GM23338 (cell line): ENCODE results near the gene DPY19L2.
"Not testable (repeated sequence)": the region's sequence is repeated elsewhere in the genome, so short reads cannot be mapped to it uniquely, and the experiment has no call there.

Experiments
- CREB1 ChIP-seq: fragments of 250-450 bp; sonication (Bioruptor Pico); IDR thresholded peaks from 2 replicates; pipeline ENCODE4 v1.5.0; 2020; ENCODE audit warnings: low read depth, mild to moderate bottlenecking, moderate library complexity
- EZH2 ChIP-seq: fragments of 200-600 bp; sonication (generic); IDR thresholded peaks from one replicate; pipeline ENCODE4 v1.8.0; 2017; ENCODE audit warnings: antibody characterized with exemption, mild to moderate bottlenecking, low read depth; ENCODE audit not compliant: unreplicated experiment
- EZH2phosphoT487 ChIP-seq: fragments of 200-600 bp; sonication (generic); IDR thresholded peaks from one replicate; pipeline ENCODE4 v1.8.1; 2018; ENCODE audit warnings: antibody characterized with exemption; ENCODE audit not compliant: unreplicated experiment
- JUNB ChIP-seq: IDR thresholded peaks from one replicate; pipeline ENCODE4 v1.6.1; 2016; ENCODE audit warnings: antibody characterized with exemption; ENCODE audit not compliant: unreplicated experiment
- POLR2AphosphoS5 ChIP-seq: IDR thresholded peaks from 2 replicates; pipeline ENCODE4 v1.6.1; 2016; ENCODE audit warnings: antibody characterized with exemption, low read depth
- ZNF114 ChIP-seq: fragments of 250-450 bp; sonication (Bioruptor Pico); IDR thresholded peaks from 2 replicates; pipeline ENCODE4 v1.5.0; 2020; ENCODE audit warnings: mild to moderate bottlenecking, moderate library complexity
- TF ChIP-seq, protein P1 (sequence below), 2 experiments: fragments of 200-600 bp in 1 of 2; sonication (generic) in 1 of 2; conservative IDR thresholded peaks; 2 replicates each; pipeline versions ENCODE4 v1.5.1 to v1.6.1; 2016 to 2017; ENCODE audit warnings: antibody characterized with exemption in 2 of 2, low read depth in 2 of 2, mild to moderate bottlenecking in 2 of 2, moderate library complexity in 1 of 2
- TF ChIP-seq, protein P2 (sequence below): IDR thresholded peaks from one replicate; pipeline ENCODE4 v1.6.1; 2018; ENCODE audit warnings: antibody characterized with exemption; ENCODE audit not compliant: unreplicated experiment

DNA sequence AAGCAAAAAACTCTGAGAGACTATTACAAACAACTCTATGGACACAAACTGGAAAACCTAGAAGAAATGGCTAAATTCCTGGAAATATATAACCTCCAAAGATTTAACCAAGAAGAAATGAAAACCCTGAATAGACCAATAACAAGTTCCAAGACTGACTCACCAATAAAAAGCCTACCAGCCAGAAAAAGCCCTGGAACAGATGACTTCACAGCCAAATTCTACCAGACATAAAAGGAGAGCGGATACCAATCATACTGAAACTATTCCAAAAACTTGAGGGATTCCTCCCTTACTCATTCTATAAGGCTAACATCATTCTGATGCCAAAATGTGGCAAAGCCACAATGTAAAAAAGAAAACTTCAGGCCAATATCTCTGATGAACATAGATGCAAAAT lies 18.8 kb downstream of the DPY19L2 start:
- not testable (repeated sequence) for TF ChIP-seq EZH2phosphoT487; POLR2AphosphoS5; EZH2; ZNF114 (CRISPR knock-in tag); JUNB; CREB1
- TF ChIP-seq, protein P1, sequence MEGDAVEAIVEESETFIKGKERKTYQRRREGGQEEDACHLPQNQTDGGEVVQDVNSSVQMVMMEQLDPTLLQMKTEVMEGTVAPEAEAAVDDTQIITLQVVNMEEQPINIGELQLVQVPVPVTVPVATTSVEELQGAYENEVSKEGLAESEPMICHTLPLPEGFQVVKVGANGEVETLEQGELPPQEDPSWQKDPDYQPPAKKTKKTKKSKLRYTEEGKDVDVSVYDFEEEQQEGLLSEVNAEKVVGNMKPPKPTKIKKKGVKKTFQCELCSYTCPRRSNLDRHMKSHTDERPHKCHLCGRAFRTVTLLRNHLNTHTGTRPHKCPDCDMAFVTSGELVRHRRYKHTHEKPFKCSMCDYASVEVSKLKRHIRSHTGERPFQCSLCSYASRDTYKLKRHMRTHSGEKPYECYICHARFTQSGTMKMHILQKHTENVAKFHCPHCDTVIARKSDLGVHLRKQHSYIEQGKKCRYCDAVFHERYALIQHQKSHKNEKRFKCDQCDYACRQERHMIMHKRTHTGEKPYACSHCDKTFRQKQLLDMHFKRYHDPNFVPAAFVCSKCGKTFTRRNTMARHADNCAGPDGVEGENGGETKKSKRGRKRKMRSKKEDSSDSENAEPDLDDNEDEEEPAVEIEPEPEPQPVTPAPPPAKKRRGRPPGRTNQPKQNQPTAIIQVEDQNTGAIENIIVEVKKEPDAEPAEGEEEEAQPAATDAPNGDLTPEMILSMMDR (conservative IDR thresholded peaks at IDR 0.05; ENCODE audit: low read depth in 2 of 2): not testable (repeated sequence)
- TF ChIP-seq, protein P2, sequence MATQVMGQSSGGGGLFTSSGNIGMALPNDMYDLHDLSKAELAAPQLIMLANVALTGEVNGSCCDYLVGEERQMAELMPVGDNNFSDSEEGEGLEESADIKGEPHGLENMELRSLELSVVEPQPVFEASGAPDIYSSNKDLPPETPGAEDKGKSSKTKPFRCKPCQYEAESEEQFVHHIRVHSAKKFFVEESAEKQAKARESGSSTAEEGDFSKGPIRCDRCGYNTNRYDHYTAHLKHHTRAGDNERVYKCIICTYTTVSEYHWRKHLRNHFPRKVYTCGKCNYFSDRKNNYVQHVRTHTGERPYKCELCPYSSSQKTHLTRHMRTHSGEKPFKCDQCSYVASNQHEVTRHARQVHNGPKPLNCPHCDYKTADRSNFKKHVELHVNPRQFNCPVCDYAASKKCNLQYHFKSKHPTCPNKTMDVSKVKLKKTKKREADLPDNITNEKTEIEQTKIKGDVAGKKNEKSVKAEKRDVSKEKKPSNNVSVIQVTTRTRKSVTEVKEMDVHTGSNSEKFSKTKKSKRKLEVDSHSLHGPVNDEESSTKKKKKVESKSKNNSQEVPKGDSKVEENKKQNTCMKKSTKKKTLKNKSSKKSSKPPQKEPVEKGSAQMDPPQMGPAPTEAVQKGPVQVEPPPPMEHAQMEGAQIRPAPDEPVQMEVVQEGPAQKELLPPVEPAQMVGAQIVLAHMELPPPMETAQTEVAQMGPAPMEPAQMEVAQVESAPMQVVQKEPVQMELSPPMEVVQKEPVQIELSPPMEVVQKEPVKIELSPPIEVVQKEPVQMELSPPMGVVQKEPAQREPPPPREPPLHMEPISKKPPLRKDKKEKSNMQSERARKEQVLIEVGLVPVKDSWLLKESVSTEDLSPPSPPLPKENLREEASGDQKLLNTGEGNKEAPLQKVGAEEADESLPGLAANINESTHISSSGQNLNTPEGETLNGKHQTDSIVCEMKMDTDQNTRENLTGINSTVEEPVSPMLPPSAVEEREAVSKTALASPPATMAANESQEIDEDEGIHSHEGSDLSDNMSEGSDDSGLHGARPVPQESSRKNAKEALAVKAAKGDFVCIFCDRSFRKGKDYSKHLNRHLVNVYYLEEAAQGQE: not testable (repeated sequence)
